NCI-H2196 (cell line): Measurements from ENCODE around the gene XIRP2.

ENCODE experiments used
- DNase-seq: peaks from one replicate; lab custom pipeline; 2025; ENCODE audit not compliant: unreplicated experiment; lab: John Stamatoyannopoulos, UW

XIRP2 gene

GRCh38 chr2:167132906-167133555 lies 244.8 kb downstream of the XIRP2 start:
- no peak for DNase-seq

GRCh38 chr2:167133614-167134013 lies 245.3 kb downstream of the XIRP2 start:
- no peak for DNase-seq

- DNase-seq: no peak
These were observed 246.2 kb downstream of the XIRP2 start for GRCh38 chr2:167134381-167135072.

GRCh38 chr2:167135706-167136105 lies 247.4 kb downstream of the XIRP2 start:
- no peak for DNase-seq

- no peak for DNase-seq
These were observed 248.8 kb downstream of the XIRP2 start for GRCh38 chr2:167136879-167137596.

- DNase-seq: no peak
These were observed 252.1 kb downstream of the XIRP2 start for GRCh38 chr2:167140330-167140729.

GRCh38 chr2:167140767-167141166 lies 252.5 kb downstream of the XIRP2 start:
- no peak for DNase-seq

GRCh38 chr2:167142554-167142953 lies 254.3 kb downstream of the XIRP2 start:
- no peak for DNase-seq

GRCh38 chr2:167144179-167144898 lies 256.1 kb downstream of the XIRP2 start:
- DNase-seq: no peak

GRCh38 chr2:167147271-167147941 lies 259.1 kb downstream of the XIRP2 start:
- DNase-seq: no peak

- DNase-seq: no peak
These were observed 263.6 kb downstream of the XIRP2 start for GRCh38 chr2:167151894-167152293.

GRCh38 chr2:167157523-167157922 lies 269.2 kb downstream of the XIRP2 start:
- no peak for DNase-seq

- DNase-seq: no peak
These were observed 288.9 kb downstream of the XIRP2 start for GRCh38 chr2:167177196-167177595.

GRCh38 chr2:167181134-167181533 lies 292.9 kb downstream of the XIRP2 start:
- DNase-seq: no peak

GRCh38 chr2:167181688-167182087 lies 293.4 kb downstream of the XIRP2 start:
- no peak for DNase-seq

GRCh38 chr2:167182403-167182802 lies 294.1 kb downstream of the XIRP2 start:
- DNase-seq: no peak

GRCh38 chr2:167183931-167184330 lies 295.7 kb downstream of the XIRP2 start:
- DNase-seq: no peak

- DNase-seq: no peak
These were observed 298.2 kb downstream of the XIRP2 start for GRCh38 chr2:167186465-167186864.

- DNase-seq: no peak
These were observed 298.9 kb downstream of the XIRP2 start for GRCh38 chr2:167187049-167187727.
